HG03097 (cell line): ENCODE results near the gene SLC43A1.

Experiments used
- ATAC-seq: cut with Tn5 transposase; IDR thresholded peaks from one replicate; pipeline ENCODE4 v1.9.1; 2021; ENCODE audit not compliant: unreplicated experiment, low FRiP score

The SLC43A1 gene

DNA sequence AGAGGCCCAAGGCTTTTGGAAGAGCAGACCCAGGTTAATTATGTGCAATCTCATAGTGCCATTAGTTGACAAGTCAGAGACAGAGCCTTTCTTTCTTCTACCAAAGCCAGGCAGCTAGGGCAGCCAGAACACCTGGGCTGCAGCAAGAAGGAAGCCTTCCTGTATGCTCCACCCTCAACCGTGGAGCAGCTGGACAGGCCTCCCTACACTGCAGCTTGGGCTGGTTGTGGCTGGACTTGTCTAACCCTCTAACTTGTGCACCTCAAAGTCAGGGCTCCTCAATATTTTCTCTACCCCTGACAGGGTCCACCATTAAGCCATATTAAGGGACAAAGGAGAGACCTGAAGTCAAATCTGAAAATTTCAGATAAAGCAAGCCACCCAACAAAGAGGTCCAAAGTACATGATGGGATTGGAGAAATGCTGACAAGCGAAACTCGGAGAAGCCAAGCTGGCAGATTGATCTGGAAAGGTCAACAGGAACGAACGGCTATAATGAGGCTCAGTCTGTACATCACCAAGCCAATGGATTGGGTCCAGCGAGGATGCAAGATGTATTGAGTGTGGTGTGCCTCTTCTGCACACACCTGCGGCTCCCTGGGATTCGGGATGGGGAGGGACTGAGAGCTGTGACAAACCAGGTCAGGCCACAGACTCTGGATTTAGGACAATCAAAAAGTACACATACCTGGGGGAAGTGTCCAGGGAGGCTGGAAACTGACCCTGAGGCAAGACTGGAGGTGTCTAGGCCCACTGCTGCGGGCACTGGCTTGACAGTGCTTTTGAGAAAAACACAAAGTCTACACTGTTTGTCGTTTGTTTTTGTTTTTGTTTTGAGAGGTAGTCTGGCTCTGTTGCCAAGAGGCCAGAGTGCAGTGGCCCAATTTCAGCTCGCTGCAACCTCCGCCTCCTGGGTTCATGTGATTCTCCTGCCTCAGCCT is 76.9 kb downstream of the SLC43A1 start:
- ATAC-seq = no peak

DNA sequence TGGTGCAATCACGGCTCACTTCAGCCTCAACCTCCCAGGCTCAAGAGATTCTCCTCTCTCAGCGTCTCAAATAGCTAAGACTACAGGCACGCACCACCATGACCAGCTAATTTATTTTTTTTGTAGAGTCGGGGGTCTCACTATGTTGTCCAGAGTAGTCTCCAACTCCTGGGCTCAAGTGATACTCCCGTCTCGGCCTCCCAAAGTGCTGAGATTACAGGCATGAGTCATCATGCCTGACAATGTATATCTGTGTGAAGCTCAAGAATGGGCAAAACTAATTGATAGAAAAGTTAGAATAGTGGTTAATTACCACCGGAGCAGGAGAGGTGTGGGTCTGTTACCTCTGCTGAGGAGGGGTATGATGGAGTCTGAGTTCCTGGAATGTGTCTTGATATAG is 79.5 kb downstream of the SLC43A1 start:
- no peak for ATAC-seq

DNA sequence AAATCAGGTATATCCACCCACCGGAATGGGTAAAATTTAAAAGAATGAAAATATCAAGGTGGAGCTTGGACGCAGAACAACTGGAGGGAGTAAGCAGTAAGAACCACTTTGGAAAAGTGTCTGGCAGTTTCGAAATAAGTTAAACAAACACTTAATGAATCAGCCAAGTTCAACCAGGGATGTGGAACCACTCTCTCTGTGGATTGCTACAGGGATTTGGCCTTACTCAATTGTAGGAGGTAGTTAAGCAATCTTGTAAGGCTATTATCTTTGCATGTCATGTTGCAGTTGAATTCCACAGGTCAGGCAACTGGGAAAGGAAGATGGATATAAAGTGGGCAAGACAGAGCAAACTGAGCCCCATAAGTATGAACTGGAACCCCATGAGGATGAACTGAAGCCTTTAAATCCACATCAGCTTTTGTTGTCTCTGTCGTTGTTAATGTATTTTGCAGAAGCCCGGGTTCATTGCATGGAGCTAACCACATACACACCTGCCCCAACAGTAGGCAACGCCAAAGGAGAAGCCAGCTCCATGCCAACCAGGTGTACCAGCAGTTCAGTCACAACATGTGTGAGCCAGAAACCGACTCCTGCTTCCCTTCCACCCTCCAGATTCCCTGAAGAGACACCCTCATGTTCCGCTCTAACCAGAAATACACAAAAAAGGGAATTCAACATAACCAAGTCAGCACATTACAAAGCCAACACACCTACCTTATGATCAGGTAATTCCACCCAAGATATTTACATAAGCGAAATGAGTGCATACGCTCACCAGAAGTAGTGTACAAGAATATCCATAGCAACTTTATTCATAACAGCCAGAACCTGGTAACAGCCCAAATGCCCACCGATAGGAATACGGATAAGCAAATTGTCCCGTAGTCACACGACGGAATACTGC is 80.6 kb downstream of the SLC43A1 start:
- no peak for ATAC-seq
